ENCODE data around the gene CCR2. TPM values are rescaled to one million over a fixed set of nuclear protein-coding genes. Genes with fewer than 3 reads are reported as not detected.

The CCR2 gene
- total and polyA plus RNA-seq, 2 of the 4 experiments (the other 2 are of a cell fraction): not detected

DNA sequence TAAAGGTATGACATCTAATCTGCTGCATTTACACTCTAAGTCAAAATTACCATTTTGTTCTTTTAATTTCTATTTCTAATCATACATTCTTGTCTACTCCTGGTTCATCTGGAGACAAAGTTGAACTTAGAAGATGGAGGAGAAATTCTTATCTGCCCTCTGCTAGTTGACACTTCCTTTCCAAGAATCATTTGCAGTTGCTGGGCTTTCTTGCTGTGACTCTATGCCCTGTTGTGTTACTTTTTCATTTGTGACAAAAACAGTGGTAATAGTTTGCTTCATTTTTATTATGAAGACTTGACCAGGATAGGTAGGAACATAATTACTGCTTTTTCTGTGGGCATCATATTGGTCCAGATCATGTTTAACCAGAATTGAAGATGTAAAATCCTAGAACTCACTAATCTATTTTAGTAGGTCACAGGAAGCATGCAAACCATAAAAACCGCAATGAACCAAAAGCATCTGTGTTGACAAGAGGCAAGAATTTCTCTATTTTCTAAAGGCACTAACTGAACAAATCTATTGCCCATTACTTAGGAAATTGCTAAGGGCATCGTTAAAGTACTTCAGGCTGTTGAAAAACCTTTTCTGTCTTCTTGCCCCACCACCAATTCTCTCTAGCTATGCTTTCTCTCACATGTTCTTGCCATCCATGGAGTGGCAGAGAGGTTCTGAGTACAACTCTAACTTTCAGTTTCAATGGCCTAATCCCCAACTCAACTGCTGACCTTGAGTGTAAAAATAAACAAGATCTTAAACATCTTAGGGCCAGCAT lies 4.2 kb upstream of the CCR2 start:
- Histone ChIP-seq H3K9me3 (ENCODE audit: control insufficient read depth, insufficient read depth, low read length) (no peaks in the 10 kb centered on the region), H3K36me3 (ENCODE audit: control insufficient read depth, insufficient read depth, low read length) (no peaks in the 10 kb centered on the region), H3K4me3 (ENCODE audit: insufficient read depth, low read depth, low read length) (no peak overlapping the region), H3K23ac (ENCODE audit: low read depth, low read length) (no peak overlapping the region), H3K9me1 (ENCODE audit: insufficient read depth, low read length) (no peaks in the 10 kb centered on the region), H4K20me1 (ENCODE audit: insufficient read depth, low read length) (no peaks in the 10 kb centered on the region), H2BK5ac (ENCODE audit: low read depth, low read length, poor library complexity, severe bottlenecking) (no peak overlapping the region), H3K56ac (ENCODE audit: extremely low read depth, insufficient read depth, low read length) (no peak overlapping the region), H2BK15ac (ENCODE audit: low read depth, low read length) (no peak overlapping the region), H3K14ac (replicated peaks; ENCODE audit: low read depth, low read length) (no peak overlapping the region), H3K27me3 (ENCODE audit: control insufficient read depth, insufficient read depth, low read length) (peaks cover 17% of the 10 kb centered on the region), H4K91ac (ENCODE audit: insufficient read depth, low read depth, low read length) (no peak overlapping the region), H4K5ac (ENCODE audit: low read depth, low read length) (no peak overlapping the region), H3K4ac (ENCODE audit: low read depth, low read length) (no peak overlapping the region), H2AK5ac (ENCODE audit: low read depth, low read length) (no peak overlapping the region), H3K4me1 (ENCODE audit: control insufficient read depth, insufficient read depth, low read length) (no peaks in the 10 kb centered on the region), H2AK9ac (replicated peaks; ENCODE audit: low read depth, low read length, poor library complexity) (no peak overlapping the region), H2BK20ac (ENCODE audit: low read depth, low read length) (no peak overlapping the region), H2BK120ac (ENCODE audit: low read depth, low read length) (no peak overlapping the region), H3K79me1 (ENCODE audit: low read depth in 1 of 2, low read length in 2 of 2) (no peaks in the 10 kb centered on the region), H3K18ac (ENCODE audit: low read depth, low read length) (no peak overlapping the region), H3K4me2 (ENCODE audit: low read depth, low read length) (no peak overlapping the region), H4K8ac (ENCODE audit: low read depth in 2 of 2, low read length in 2 of 2) (no peak overlapping the region), H2AFZ (replicated peaks; ENCODE audit: low read length, poor library complexity) (no peak overlapping the region), H3K9ac (ENCODE audit: low read depth, low read length) (no peak overlapping the region), H3K27ac (ENCODE audit: insufficient read depth, low read length) (no peak overlapping the region)
- TF ChIP-seq RFX5 (IDR thresholded peaks at IDR 0.05; ENCODE audit: low read depth, low read length) (no peak), SMC3 (IDR thresholded peaks at IDR 0.05; ENCODE audit: low read depth, low read length) (no peak), NFE2L2 (IDR thresholded peaks at IDR 0.05; ENCODE audit: low read depth, low read length) (no peak), MAFK (IDR thresholded peaks at IDR 0.05; ENCODE audit: low read depth, low read length) (no peak), MAZ (IDR thresholded peaks at IDR 0.05; ENCODE audit: borderline replicate concordance, low read depth, low read length) (no peak), CEBPB (IDR thresholded peaks at IDR 0.05; ENCODE audit: low read depth, low read length) (no peak)
- BruUV-seq (replicated peaks): no TSS peak
- DNase-seq (no peak), ATAC-seq (ENCODE audit: low read depth) (no peak)
- POLR2A ChIA-PET (ENCODE audit: unreplicated experiment): interaction anchor here (0.5 kb wide), 1 partner anchor 752 kb away, joined by 3 read pairs; no protein-coding TSS in a partner anchor
- WGBS, 2 experiments (ENCODE audit: extremely low coverage in 2 of 2, insufficient read length in 1 of 2): no CpG with 5 or more reads among the region's 2 CpGs
- CTCF ChIA-PET: no interaction called here
- intact Hi-C loops (cut with micrococcal nuclease) (no loop called here), in situ Hi-C loops (cut with MboI; ENCODE audit: low sequenced_read_pairs) (no loop called here), dilution Hi-C loops (cut with HindIII; ENCODE audit: low sequenced_read_pairs, unreplicated experiment) (no loop called here)
